Lower leg skin (tissue), 4 donors: ENCODE data around the gene IVD. TPM values are rescaled to one million over a fixed set of nuclear protein-coding genes. Genes with fewer than 3 reads are reported as not detected.

Experiments used
- DNase-seq, 2 donors: peaks; one replicate each; pipeline ENCODE4 v3.0.0-alpha.2; 2019; ENCODE audit warnings: low spot score in 2 of 2
- H3K4me3 ChIP-seq: fragments of 200-600 bp; sonication (generic); 2 replicates; pipeline ENCODE4 v1.5.1; 2017; ENCODE audit warnings: mild to moderate bottlenecking, low read depth; ENCODE audit not compliant: poor library complexity, severe bottlenecking
- POLR2A ChIP-seq, 2 donors: fragments of 450-650 bp; IDR thresholded peaks; one replicate each; pipeline ENCODE4 v1.6.1; 2016 to 2017; ENCODE audit warnings: antibody characterized with exemption in 2 of 2, mild to moderate bottlenecking in 1 of 2, moderate library complexity in 1 of 2
- WGBS, 2 donors: methylation state at CpG; one replicate each; pipeline ENCODE4 v1.1.5; 2018; 5-methylcytosine and 5-hydroxymethylcytosine counted together
- intact Hi-C: fragments of 100-400 bp; cut with DNase I; formaldehyde crosslinking; loops from one replicate; pipeline ENCODE4 v1.15.0; 2023; ENCODE audit warnings: low total_unique reads
- total RNA-seq, 4 donors: library from RNA; depleted of rRNA; stranded (reverse); fragments of >200 nt; gene quantifications; one replicate each; pipeline ENCODE4 v1.1.0, GENCODE V29; 2016
- TF ChIP-seq, protein P1 (sequence below), 3 donors: fragments of 450-650 bp; IDR thresholded peaks; one replicate each; pipeline ENCODE4 v1.5.1; 2016; ENCODE audit warnings: antibody characterized with exemption in 3 of 3, mild to moderate bottlenecking in 3 of 3, moderate library complexity in 2 of 3

The IVD gene
- total RNA-seq, 4 donors from 2014 or later, result 5.9 to 21.1 (median 12.6) TPM

DNA sequence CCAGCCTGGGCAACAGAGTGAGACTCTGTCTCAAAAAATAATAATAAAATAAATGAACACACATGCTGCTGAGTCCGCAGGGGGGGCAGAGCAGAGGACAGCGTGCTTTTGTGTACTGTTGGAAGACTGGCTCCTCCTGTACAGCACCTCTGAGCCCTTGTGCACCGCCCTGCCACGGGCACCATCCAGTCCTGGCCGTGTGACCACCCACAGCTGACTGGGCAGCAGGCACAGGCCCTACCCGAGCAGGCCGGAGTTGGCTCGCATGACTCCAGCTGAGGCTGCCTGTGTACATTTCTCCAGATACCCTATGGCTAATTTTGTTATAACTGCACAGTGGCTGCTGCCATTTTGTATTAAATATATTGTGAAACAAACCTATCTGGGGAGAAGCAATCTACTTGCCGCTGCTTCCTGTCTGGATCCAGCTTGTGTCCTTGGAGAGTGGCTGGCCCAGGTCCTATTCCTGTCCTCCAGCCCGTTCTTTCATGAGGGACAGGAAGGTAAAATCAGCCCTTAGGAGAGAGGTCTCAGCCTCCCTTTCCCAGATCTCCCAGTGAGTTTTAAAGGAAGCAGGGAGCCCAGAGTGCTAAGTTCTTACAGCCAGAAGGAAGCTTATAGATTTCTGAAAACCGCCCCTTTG, 14.6 kb downstream of the IVD start:
- TF ChIP-seq, protein P1, sequence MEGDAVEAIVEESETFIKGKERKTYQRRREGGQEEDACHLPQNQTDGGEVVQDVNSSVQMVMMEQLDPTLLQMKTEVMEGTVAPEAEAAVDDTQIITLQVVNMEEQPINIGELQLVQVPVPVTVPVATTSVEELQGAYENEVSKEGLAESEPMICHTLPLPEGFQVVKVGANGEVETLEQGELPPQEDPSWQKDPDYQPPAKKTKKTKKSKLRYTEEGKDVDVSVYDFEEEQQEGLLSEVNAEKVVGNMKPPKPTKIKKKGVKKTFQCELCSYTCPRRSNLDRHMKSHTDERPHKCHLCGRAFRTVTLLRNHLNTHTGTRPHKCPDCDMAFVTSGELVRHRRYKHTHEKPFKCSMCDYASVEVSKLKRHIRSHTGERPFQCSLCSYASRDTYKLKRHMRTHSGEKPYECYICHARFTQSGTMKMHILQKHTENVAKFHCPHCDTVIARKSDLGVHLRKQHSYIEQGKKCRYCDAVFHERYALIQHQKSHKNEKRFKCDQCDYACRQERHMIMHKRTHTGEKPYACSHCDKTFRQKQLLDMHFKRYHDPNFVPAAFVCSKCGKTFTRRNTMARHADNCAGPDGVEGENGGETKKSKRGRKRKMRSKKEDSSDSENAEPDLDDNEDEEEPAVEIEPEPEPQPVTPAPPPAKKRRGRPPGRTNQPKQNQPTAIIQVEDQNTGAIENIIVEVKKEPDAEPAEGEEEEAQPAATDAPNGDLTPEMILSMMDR (IDR thresholded peaks at IDR 0.05), result no peak
- no peak for TF ChIP-seq POLR2A (IDR thresholded peaks at IDR 0.05)
- H3K4me3 ChIP-seq, result no peak overlapping the region
- 74 to 75% methylated on average over 11 of the region's 11 CpGs for WGBS, 2 donors
- intact Hi-C loops, result loop anchor here (5.0 to 10.0 kb wide), 2 partner anchors 45 to 138 kb away; partner anchors contain the start of gene ANKRD63
- DNase-seq, result no peak

DNA sequence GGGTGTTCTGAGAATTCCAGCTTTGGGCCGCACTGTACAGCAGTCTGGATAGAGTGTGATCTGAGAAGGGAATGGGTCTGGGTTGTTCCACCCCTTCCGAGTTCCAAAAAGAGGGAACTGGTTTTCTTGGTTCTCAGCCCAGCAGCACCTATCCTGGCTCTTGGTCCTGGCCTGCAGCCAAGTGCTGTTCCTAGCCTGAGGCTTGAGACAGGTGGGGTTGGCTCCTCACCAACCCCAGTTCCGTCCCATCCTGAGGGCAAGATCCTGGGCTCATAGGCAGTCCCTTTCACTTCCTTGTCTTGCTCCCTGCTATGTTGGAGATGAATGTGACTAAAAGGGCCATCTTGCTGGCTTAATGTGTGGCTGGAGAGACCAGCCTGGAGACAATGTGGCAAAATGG, 15.2 kb downstream of the IVD start:
- no peak overlapping the region for H3K4me3 ChIP-seq
- intact Hi-C loops, result loop anchor here (5.0 to 10.0 kb wide), 2 partner anchors 46 to 138 kb away; partner anchors contain the start of gene ANKRD63
- DNase-seq, result no peak
- 30 to 42% methylated on average over 3 of the region's 3 CpGs for whole genome bisulfite sequencing, 2 donors
- TF ChIP-seq POLR2A (IDR thresholded peaks at IDR 0.05), result no peak
- TF ChIP-seq, protein P1 (IDR thresholded peaks at IDR 0.05), result no peak

DNA sequence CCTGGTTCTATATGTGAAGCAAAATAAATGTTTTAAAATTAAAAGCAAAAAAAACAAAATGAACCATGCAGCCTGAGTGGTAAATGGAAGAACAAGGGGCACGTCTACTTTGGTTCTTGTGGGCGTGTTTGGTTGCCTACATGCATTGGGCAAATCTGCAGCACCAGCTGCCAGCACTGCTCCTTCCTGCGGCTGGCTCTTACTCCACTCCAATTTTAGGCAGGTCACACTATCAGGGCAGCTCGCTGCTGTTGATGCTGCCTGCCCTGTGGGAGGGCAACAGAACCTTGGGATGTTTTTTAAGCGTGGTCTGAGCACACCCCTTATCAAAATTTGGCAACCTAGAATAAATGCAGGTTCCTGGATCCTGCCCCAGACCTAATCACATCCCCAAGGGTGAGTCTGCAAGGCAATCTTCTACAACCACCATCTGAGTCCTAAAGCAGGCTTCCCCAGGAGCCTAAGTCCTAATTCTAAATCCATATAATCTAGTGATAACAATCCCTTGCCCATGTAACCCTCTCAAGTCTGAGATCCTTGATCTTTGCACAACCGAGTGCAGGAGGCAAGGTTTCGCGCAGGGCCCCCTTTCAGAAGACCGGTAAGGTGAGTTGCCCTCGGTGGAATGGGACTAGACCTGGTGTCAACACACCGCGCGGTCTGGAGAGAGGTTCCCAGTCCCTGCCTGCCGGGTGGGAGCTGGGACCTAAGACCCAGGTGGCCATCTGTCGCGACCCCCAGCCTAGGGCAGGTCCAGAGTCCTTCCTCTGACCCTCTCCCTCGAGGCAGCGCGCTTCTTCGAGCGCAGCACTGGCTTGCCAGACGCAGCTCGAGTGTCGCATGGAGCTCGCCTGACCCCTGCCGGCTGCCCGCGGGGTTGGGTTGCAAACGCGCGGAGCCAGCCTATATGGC, 15.9 kb downstream of the IVD start:
- 13 to 28% methylated on average over 17 to 28 of the region's 31 CpGs for WGBS, 2 donors
- peak in 1 of 2 donors; percentile 93 for DNase-seq
- no peak overlapping the region for H3K4me3 ChIP-seq
- intact Hi-C loops, result loop anchor here (5.0 to 10.0 kb wide), 2 partner anchors 47 to 139 kb away; partner anchors contain the start of gene ANKRD63
- TF ChIP-seq, protein P1 (IDR thresholded peaks at IDR 0.05), result peak in 1 of 3 donors; percentile 94
- TF ChIP-seq POLR2A (IDR thresholded peaks at IDR 0.05), result no peak

DNA sequence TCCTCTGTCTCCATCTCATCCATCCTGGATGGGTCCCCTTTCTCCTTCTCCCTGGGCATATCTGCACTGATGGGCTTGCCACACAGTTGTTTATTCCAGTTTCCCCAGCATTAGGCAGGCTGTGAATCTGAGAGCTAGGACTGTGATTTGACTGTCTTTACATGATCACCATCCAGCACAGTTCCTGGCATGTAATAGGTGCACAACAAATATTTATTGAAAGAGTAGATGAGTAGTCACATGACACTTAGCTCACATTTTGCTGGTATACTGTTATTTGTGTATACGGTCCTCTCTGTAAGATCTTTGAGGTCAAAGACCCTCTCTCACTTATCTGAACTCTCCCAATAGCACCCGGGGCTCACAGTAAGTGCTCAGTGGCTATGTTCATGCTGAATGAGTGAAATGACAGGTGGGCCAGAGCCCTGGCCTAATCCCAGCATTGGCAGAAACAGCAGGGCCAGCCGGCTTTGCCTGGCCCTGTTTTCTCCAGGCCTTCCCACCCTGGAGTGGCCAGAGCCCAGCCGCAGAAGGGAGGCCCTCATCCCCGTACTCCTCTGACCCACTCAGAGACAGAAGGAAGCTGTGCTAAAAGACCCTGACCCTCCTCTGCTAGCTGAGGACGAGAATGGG, 19.0 kb downstream of the IVD start:
- no peak overlapping the region for H3K4me3 ChIP-seq
- DNase-seq, result no peak
- intact Hi-C loops, result loop anchor here (5.0 to 10.0 kb wide), 2 partner anchors 50 to 142 kb away; partner anchors contain the start of gene ANKRD63
- 89 to 92% methylated on average over 5 to 6 of the region's 6 CpGs for WGBS, 2 donors
- TF ChIP-seq, protein P1 (IDR thresholded peaks at IDR 0.05), result no peak
- TF ChIP-seq POLR2A (IDR thresholded peaks at IDR 0.05), result no peak

DNA sequence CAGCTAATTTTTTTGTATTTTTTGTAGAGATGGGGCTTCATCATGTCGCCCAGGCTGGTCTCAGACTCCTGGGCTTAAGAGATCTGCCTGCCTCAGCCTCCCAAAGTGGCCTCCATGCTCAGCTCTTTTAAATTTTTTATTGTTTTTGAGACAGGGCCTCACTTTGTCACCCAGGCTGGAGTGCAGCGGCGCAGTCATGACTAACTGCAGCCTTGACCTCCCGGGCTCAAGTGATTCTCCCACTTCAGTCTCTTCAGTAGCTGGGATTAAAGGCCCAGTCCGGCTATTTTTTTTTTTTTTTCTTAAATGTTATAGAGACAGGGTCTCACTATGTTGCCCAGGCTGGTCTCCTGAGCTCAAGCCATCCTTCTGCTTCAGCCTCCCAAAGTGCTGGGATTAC, 20.1 kb downstream of the IVD start:
- no peak for DNase-seq
- intact Hi-C loops, result loop anchor here (10.0 kb wide), 1 partner anchor 51 kb away; no protein-coding TSS in a partner anchor

More for the DNA sequence above, 20.1 kb downstream of the IVD start:
- WGBS, 2 donors, result 96 to 97% methylated on average over 5 of the region's 5 CpGs
- no peak overlapping the region for H3K4me3 ChIP-seq
- TF ChIP-seq POLR2A (IDR thresholded peaks at IDR 0.05), result no peak
- TF ChIP-seq, protein P1 (IDR thresholded peaks at IDR 0.05), result no peak
